HEK293 (cell line): ENCODE results near the gene GPSM1.

ENCODE experiments used
- CTCF ChIA-PET: fragments of 350-600 bp; formaldehyde crosslinking; extraction: SDS; loops from one replicate; lab custom pipeline; 2021; ENCODE audit warnings: antibody characterized with exemption; lab: Yijun Ruan, JAX
- POLR2A ChIA-PET: fragments of 300-600 bp; formaldehyde crosslinking; extraction: SDS; loops from one replicate; lab custom pipeline; 2020; ENCODE audit warnings: antibody characterized with exemption, inconsistent platforms; lab: Yijun Ruan, JAX
- H3K27ac ChIP-seq: fragments of 200-500 bp; sonication (Bioruptor generic); 2 replicates; pipeline ENCODE4 v1.5.1; 2014; ENCODE audit warnings: low read depth, low read length, control low read depth, inconsistent platforms; ENCODE audit errors: extremely low read depth
- H3K36me3 ChIP-seq, 2 experiments: fragments of 200-500 bp in 1 of 2; sonication (Bioruptor generic) in 1 of 2; 1 replicate in 1 of 2; 2 replicates in 1 of 2; pipeline ENCODE4 v1.5.1; 2014 to 2017; ENCODE audit warnings: inconsistent platforms in 2 of 2, low read length in 2 of 2; ENCODE audit not compliant: control insufficient read depth in 2 of 2, insufficient read depth in 1 of 2
- H3K4me1 ChIP-seq: fragments of 200-500 bp; sonication (Bioruptor generic); 2 replicates; pipeline ENCODE4 v1.5.1; 2014; ENCODE audit warnings: mild to moderate bottlenecking, low read length, inconsistent platforms; ENCODE audit not compliant: control insufficient read depth, insufficient read depth
- H3K4me3 ChIP-seq: 2 replicates; pipeline ENCODE4 v1.5.1; 2011; ENCODE audit warnings: low read depth, mild to moderate bottlenecking, control low read depth, low read length, moderate library complexity
- H3K9me3 ChIP-seq: fragments of 200-500 bp; sonication (Bioruptor generic); 2 replicates; pipeline ENCODE4 v1.5.1; 2014; ENCODE audit warnings: low read depth, low read length, inconsistent platforms; ENCODE audit not compliant: control insufficient read depth, insufficient read depth
- ATF2 ChIP-seq: fragments of 450-650 bp; formaldehyde crosslinking; IDR thresholded peaks from 2 replicates; pipeline ENCODE4 v1.5.1; 2016; ENCODE audit warnings: missing biosample characterization, missing genetic modification characterization, low read depth
- BCL11A ChIP-seq: fragments of 450-650 bp; formaldehyde crosslinking; IDR thresholded peaks from 2 replicates; pipeline ENCODE4 v1.5.1; 2016; ENCODE audit warnings: low read depth, missing biosample characterization, missing genetic modification characterization
- ELK4 ChIP-seq: IDR thresholded peaks from 2 replicates; pipeline ENCODE4 v1.6.1; 2011; ENCODE audit warnings: mild to moderate bottlenecking, low read depth, low read length, borderline replicate concordance
- GLI2 ChIP-seq: fragments of 450-650 bp; formaldehyde crosslinking; IDR thresholded peaks from 2 replicates; pipeline ENCODE4; 2017; ENCODE audit warnings: missing biosample characterization, missing genetic modification characterization, low read depth, borderline replicate concordance
- GLIS1 ChIP-seq: fragments of 450-650 bp; formaldehyde crosslinking; IDR thresholded peaks from 2 replicates; pipeline ENCODE4 v1.5.1; 2016; ENCODE audit warnings: missing biosample characterization, missing genetic modification characterization
- HIC1 ChIP-seq: fragments of 450-650 bp; formaldehyde crosslinking; IDR thresholded peaks from 2 replicates; pipeline ENCODE4 v1.5.1; 2016; ENCODE audit warnings: missing biosample characterization, missing genetic modification characterization
- HOXD13 ChIP-seq: sonication (generic); formaldehyde crosslinking; IDR thresholded peaks from 2 replicates; pipeline ENCODE4 v1.8.0; 2022; ENCODE audit warnings: missing genetic modification reagents, borderline replicate concordance
- KLF7 ChIP-seq: fragments of 450-650 bp; formaldehyde crosslinking; IDR thresholded peaks from 2 replicates; pipeline ENCODE4 v1.5.1; 2016; ENCODE audit warnings: missing biosample characterization, missing genetic modification characterization, borderline replicate concordance
- TRIM28 ChIP-seq: IDR thresholded peaks from 2 replicates; pipeline ENCODE4 v1.6.1; 2011; ENCODE audit warnings: low read length, control low read depth, borderline replicate concordance
- ZBTB10 ChIP-seq: fragments of 450-650 bp; formaldehyde crosslinking; IDR thresholded peaks from 2 replicates; pipeline ENCODE4 v1.5.1; 2016; ENCODE audit warnings: missing biosample characterization, missing genetic modification characterization
- ZBTB8A ChIP-seq: fragments of 450-650 bp; formaldehyde crosslinking; IDR thresholded peaks from 2 replicates; pipeline ENCODE4 v1.5.1; 2016; ENCODE audit warnings: missing biosample characterization, missing genetic modification characterization
- ZFP69B ChIP-seq: fragments of 450-650 bp; formaldehyde crosslinking; IDR thresholded peaks from 2 replicates; pipeline ENCODE4 v1.5.1; 2016; ENCODE audit warnings: missing biosample characterization, missing genetic modification characterization
- ZNF16 ChIP-seq: fragments of 450-650 bp; formaldehyde crosslinking; IDR thresholded peaks from 2 replicates; pipeline ENCODE4 v1.5.1; 2016; ENCODE audit warnings: low read depth, missing biosample characterization, missing genetic modification characterization
- ZNF24 ChIP-seq: fragments of 450-650 bp; formaldehyde crosslinking; IDR thresholded peaks from 2 replicates; pipeline ENCODE4 v1.5.1; 2016; ENCODE audit warnings: missing biosample characterization, missing genetic modification characterization
- ZNF335 ChIP-seq: fragments of 450-650 bp; formaldehyde crosslinking; conservative IDR thresholded peaks from 2 replicates; pipeline ENCODE4 v1.5.1; 2016; ENCODE audit warnings: missing biosample characterization, missing genetic modification characterization
- ZNF37A ChIP-seq: fragments of 450-650 bp; IDR thresholded peaks from 2 replicates; pipeline ENCODE4 v1.5.1; 2018; ENCODE audit warnings: missing biosample characterization, missing genetic modification characterization
- ZNF521 ChIP-seq: fragments of 450-650 bp; formaldehyde crosslinking; IDR thresholded peaks from 2 replicates; pipeline ENCODE4 v1.5.1; 2017; ENCODE audit warnings: missing biosample characterization, mild to moderate bottlenecking, missing genetic modification characterization
- ZNF600 ChIP-seq: fragments of 450-650 bp; formaldehyde crosslinking; IDR thresholded peaks from 2 replicates; pipeline ENCODE4 v1.5.1; 2016; ENCODE audit warnings: missing biosample characterization, missing genetic modification characterization
- ZNF626 ChIP-seq: fragments of 450-650 bp; sonication (Bioruptor Pico); formaldehyde crosslinking; IDR thresholded peaks from 2 replicates; pipeline ENCODE4 v1.5.1; 2018; ENCODE audit warnings: missing biosample characterization, missing genetic modification characterization, inconsistent platforms
- ZNF658 ChIP-seq: fragments of 450-650 bp; formaldehyde crosslinking; IDR thresholded peaks from 2 replicates; pipeline ENCODE4; 2016; ENCODE audit warnings: missing biosample characterization, missing genetic modification characterization
- ZNF660 ChIP-seq: fragments of 450-650 bp; IDR thresholded peaks from 2 replicates; pipeline ENCODE4 v1.5.1; 2018; ENCODE audit warnings: missing biosample characterization, mild to moderate bottlenecking, missing genetic modification characterization
- ZNF777 ChIP-seq: fragments of 450-650 bp; formaldehyde crosslinking; IDR thresholded peaks from 2 replicates; pipeline ENCODE4 v1.5.1; 2017; ENCODE audit warnings: missing biosample characterization, missing genetic modification characterization, borderline replicate concordance
- ZSCAN23 ChIP-seq: fragments of 450-650 bp; formaldehyde crosslinking; IDR thresholded peaks from 2 replicates; pipeline ENCODE4 v1.5.1; 2016; ENCODE audit warnings: missing biosample characterization, missing genetic modification characterization
- ZSCAN30 ChIP-seq: fragments of 450-650 bp; IDR thresholded peaks from 2 replicates; pipeline ENCODE4 v1.5.1; 2018; ENCODE audit warnings: missing biosample characterization, mild to moderate bottlenecking, missing genetic modification characterization, moderate library complexity

Gene GPSM1

GRCh38 chr9:136304981-136305380 lies 22.4 kb upstream of the GPSM1 start (continued):
- TF ChIP-seq ATF2 (no peak), ZNF658 (no peak), TRIM28 (no peak), ZBTB8A (tag by site-specific recombination) (0 out of 2 replicates have a peak, but pooled peaks have one; percentile 23), ZNF24 (no peak)

GRCh38 chr9:136305804-136306203 lies 21.5 kb upstream of the GPSM1 start:
- TF ChIP-seq ZNF16 (tag by site-specific recombination) (no peak), KLF7 (no peak), ZSCAN30 (tag by site-specific recombination) (no peak), GLI2 (tag by site-specific recombination) (no peak), ZNF521 (tag by site-specific recombination) (no peak), ZNF626 (tag by site-specific recombination) (no peak), ZSCAN23 (tag by site-specific recombination) (no peak), BCL11A (tag by site-specific recombination) (no peak), ZBTB10 (no peak), ZNF335 (tag by site-specific recombination) (no peak), ZNF660 (no peak), ZNF37A (tag by site-specific recombination) (no peak)
- Histone ChIP-seq H3K4me1 (no peaks in the 10 kb centered on the region), H3K36me3 (no peaks in the 10 kb centered on the region), H3K9me3 (no peaks in the 10 kb centered on the region), H3K27ac (no peak overlapping the region), H3K4me3 (no peak overlapping the region)
- ChIA-PET CTCF (interaction anchor here (0.6 to 1.1 kb wide), 4 partner anchors 9 to 183 kb away, joined by 3 to 4 read pairs (median 4); no protein-coding TSS in a partner anchor), POLR2A (no interaction called here)

GRCh38 chr9:136306211-136307208 lies 20.8 kb upstream of the GPSM1 start:
- H3K27ac ChIP-seq: no peak overlapping the region
- H3K36me3 ChIP-seq: no peaks in the 10 kb centered on the region
- no peaks in the 10 kb centered on the region for H3K9me3 ChIP-seq
- ChIA-PET POLR2A (no interaction called here), CTCF (interaction anchor here (0.6 to 1.1 kb wide), 4 partner anchors 10 to 182 kb away, joined by 3 to 4 read pairs (median 4); no protein-coding TSS in a partner anchor)
- no peaks in the 10 kb centered on the region for H3K4me1 ChIP-seq
- H3K4me3 ChIP-seq: no peak overlapping the region
- TF ChIP-seq ZNF777 (tag by site-specific recombination) (no peak), HIC1 (tag by site-specific recombination) (peak; percentile 43; the same call in 1 of the 2 replicates), GLIS1 (tag by site-specific recombination) (peak; percentile 53), ZFP69B (peak; percentile 72), HOXD13 (CRISPR knock-in tag) (no peak), ELK4 (no peak), ZNF600 (peak; percentile 64), ATF2 (no peak)
